Neural cell (in vitro differentiated cells): ENCODE results near the gene BTBD16. TPM values are rescaled to one million over a fixed set of nuclear protein-coding genes. Genes with fewer than 3 reads are reported as not detected.

ENCODE experiments used
- H2AFZ ChIP-seq: fragments of 200-600, 300-800 bp; sonication (generic), shearing (Covaris generic); 2 replicates; pipeline ENCODE4 v1.6.0; 2014; ENCODE audit warnings: low read depth, mild to moderate bottlenecking, antibody characterized with exemption, low read length, moderate library complexity
- H3F3A ChIP-seq: fragments of 200-600 bp; shearing (Covaris generic); 2 replicates; pipeline ENCODE4 v1.6.1; 2016; ENCODE audit warnings: mild to moderate bottlenecking, moderate library complexity, mixed read lengths, antibody characterized with exemption, low read length; ENCODE audit not compliant: insufficient read depth, poor library complexity, severe bottlenecking
- H3K27ac ChIP-seq: fragments of 200-600, 300-800 bp; sonication (generic), shearing (Covaris generic); 2 replicates; pipeline ENCODE4 v1.5.1; 2014; ENCODE audit warnings: mild to moderate bottlenecking, low read length, moderate library complexity
- H3K27me3 ChIP-seq: fragments of 300-800, 200-600 bp; sonication (generic), shearing (Covaris generic); 2 replicates; pipeline ENCODE4 v1.6.0; 2014; ENCODE audit warnings: mild to moderate bottlenecking, low read depth, low read length, moderate library complexity; ENCODE audit not compliant: insufficient read depth
- H3K36me3 ChIP-seq: fragments of 300-800, 200-600 bp; sonication (generic), shearing (Covaris generic); 2 replicates; pipeline ENCODE4 v1.5.1; 2014; ENCODE audit warnings: mild to moderate bottlenecking, antibody characterized with exemption, low read length, moderate library complexity; ENCODE audit not compliant: insufficient read depth
- H3K4me2 ChIP-seq: fragments of 300-800, 200-600 bp; sonication (generic), shearing (Covaris generic); 2 replicates; pipeline ENCODE4 v1.6.0; 2014; ENCODE audit warnings: mild to moderate bottlenecking, low read length
- H3K4me3 ChIP-seq: fragments of 300-800, 200-600 bp; sonication (generic), shearing (Covaris generic); 2 replicates; pipeline ENCODE4 v1.5.1; 2014; ENCODE audit warnings: mild to moderate bottlenecking, low read length, moderate library complexity
- H3K79me2 ChIP-seq: fragments of 200-600 bp; shearing (Covaris generic); replicated peaks from 2 replicates; pipeline ENCODE4 v1.6.0; 2014; ENCODE audit warnings: mild to moderate bottlenecking, low read length, moderate library complexity; ENCODE audit not compliant: insufficient read depth
- H3K9ac ChIP-seq: fragments of 300-800, 200-600 bp; sonication (generic), shearing (Covaris generic); 2 replicates; pipeline ENCODE4 v1.6.1; 2016; ENCODE audit warnings: mild to moderate bottlenecking, low read length, mixed read lengths
- H3K9me2 ChIP-seq: fragments of 200-600 bp; shearing (Covaris generic); 2 replicates; pipeline ENCODE4 v1.6.1; 2016; ENCODE audit warnings: mild to moderate bottlenecking, low read length, mixed read lengths; ENCODE audit not compliant: insufficient read depth
- H3K9me3 ChIP-seq: fragments of 200-600, 300-800 bp; sonication (generic), shearing (Covaris generic); 2 replicates; pipeline ENCODE4 v1.6.1; 2016; ENCODE audit warnings: mild to moderate bottlenecking, mixed run types, low read length, moderate library complexity, mixed read lengths
- H4K20me1 ChIP-seq: fragments of 200-600 bp; shearing (Covaris generic); 2 replicates; pipeline ENCODE4 v1.6.1; 2016; ENCODE audit warnings: mild to moderate bottlenecking, mixed run types; ENCODE audit not compliant: insufficient read depth
- EP300 ChIP-seq: fragments of 450-650 bp; conservative IDR thresholded peaks from 2 replicates; pipeline ENCODE4 v1.6.1; 2014; ENCODE audit warnings: antibody characterized with exemption, mild to moderate bottlenecking, moderate library complexity; ENCODE audit not compliant: poor library complexity, severe bottlenecking
- EZH2 ChIP-seq: fragments of 200-600, 300-800 bp; shearing (Covaris generic), sonication (generic); IDR thresholded peaks from 2 replicates; pipeline ENCODE4 v1.6.1; 2014; ENCODE audit warnings: antibody characterized with exemption, low read length, borderline replicate concordance, mild to moderate bottlenecking; ENCODE audit not compliant: insufficient read depth, poor library complexity, severe bottlenecking
- MXI1 ChIP-seq: fragments of 450-650 bp; conservative IDR thresholded peaks from 2 replicates; pipeline ENCODE4 v1.6.1; 2014; ENCODE audit warnings: antibody characterized with exemption, mild to moderate bottlenecking; ENCODE audit not compliant: poor library complexity, severe bottlenecking
- POLR2AphosphoS5 ChIP-seq: IDR thresholded peaks from 2 replicates; pipeline ENCODE4 v1.6.1; 2012
- RAD21 ChIP-seq: fragments of 450-650 bp; conservative IDR thresholded peaks from 2 replicates; pipeline ENCODE4 v1.6.1; 2014; ENCODE audit warnings: antibody characterized with exemption, mild to moderate bottlenecking, moderate library complexity
- SMC3 ChIP-seq: fragments of 450-650 bp; conservative IDR thresholded peaks from 2 replicates; pipeline ENCODE4 v1.6.1; 2014; ENCODE audit warnings: antibody characterized with exemption, mild to moderate bottlenecking, moderate library complexity; ENCODE audit not compliant: poor library complexity
- TAF1 ChIP-seq: IDR thresholded peaks from 2 replicates; pipeline ENCODE4 v1.6.1; 2012; ENCODE audit warnings: low read depth
- polyA plus RNA-seq: library from polyadenylated mRNA; depleted of rRNA; stranded (reverse); fragments of >200 nt; gene quantifications from 2 replicates; pipeline ENCODE4 v1.2.3, GENCODE V29; 2014
- TF ChIP-seq, protein P1 (sequence below): fragments of 450-650 bp; IDR thresholded peaks from 2 replicates; pipeline ENCODE4 v1.5.1; 2014; ENCODE audit warnings: antibody characterized with exemption, mild to moderate bottlenecking, moderate library complexity; ENCODE audit not compliant: poor library complexity, severe bottlenecking
- TF ChIP-seq, protein P2 (sequence below): IDR thresholded peaks from 2 replicates; pipeline ENCODE4 v1.6.1; 2012; ENCODE audit warnings: borderline replicate concordance

The BTBD16 gene
- polyA plus RNA-seq, 1 donor from 2014 or later: not detected

DNA sequence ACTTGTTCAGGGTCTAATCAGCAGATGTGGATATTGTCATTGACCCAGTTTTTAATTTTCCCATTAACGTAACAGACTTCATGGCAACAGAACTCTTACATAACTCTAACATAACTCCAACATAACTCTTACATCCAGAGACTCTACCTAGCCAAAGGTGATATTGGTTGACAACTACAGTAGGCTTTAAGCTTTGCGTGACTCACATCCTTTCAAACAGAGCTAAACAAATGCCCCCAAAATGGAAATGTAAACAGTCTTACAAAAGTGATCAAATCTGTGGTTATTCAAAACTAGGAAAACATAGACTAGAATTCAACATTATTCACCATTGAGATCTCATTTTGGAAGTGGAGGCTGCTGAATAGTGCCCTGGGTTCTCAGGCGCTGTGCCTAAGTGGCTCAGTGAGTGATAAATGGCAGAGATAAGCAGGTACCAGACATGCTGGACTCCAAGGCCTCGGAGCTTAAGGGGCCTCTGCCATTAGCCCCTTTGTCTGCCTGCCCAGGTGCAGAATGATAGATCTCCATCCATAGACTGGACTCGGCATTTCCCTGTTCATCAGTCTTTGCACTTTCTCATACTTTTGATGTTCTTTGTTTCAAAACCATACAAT, 34.3 kb upstream of the BTBD16 start:
- Histone ChIP-seq H3K4me3 (no peak overlapping the region), H2AFZ (no peak overlapping the region), H3K27me3 (no peaks in the 10 kb centered on the region), H4K20me1 (no peaks in the 10 kb centered on the region), H3K9me3 (no peaks in the 10 kb centered on the region), H3K36me3 (peaks cover 5% of the 10 kb centered on the region), H3K9me2 (no peaks in the 10 kb centered on the region), H3K79me2 (no peaks in the 10 kb centered on the region), H3K9ac (no peak overlapping the region), H3F3A (no peaks in the 10 kb centered on the region), H3K4me2 (no peak overlapping the region), H3K27ac (no peak overlapping the region)
- TF ChIP-seq EP300: no peak
- TF ChIP-seq POLR2AphosphoS5: no peak
- TF ChIP-seq, protein P1, sequence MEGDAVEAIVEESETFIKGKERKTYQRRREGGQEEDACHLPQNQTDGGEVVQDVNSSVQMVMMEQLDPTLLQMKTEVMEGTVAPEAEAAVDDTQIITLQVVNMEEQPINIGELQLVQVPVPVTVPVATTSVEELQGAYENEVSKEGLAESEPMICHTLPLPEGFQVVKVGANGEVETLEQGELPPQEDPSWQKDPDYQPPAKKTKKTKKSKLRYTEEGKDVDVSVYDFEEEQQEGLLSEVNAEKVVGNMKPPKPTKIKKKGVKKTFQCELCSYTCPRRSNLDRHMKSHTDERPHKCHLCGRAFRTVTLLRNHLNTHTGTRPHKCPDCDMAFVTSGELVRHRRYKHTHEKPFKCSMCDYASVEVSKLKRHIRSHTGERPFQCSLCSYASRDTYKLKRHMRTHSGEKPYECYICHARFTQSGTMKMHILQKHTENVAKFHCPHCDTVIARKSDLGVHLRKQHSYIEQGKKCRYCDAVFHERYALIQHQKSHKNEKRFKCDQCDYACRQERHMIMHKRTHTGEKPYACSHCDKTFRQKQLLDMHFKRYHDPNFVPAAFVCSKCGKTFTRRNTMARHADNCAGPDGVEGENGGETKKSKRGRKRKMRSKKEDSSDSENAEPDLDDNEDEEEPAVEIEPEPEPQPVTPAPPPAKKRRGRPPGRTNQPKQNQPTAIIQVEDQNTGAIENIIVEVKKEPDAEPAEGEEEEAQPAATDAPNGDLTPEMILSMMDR: no peak
- no peak for TF ChIP-seq TAF1
- no peak for TF ChIP-seq RAD21
- TF ChIP-seq EZH2: no peak
- no peak for TF ChIP-seq MXI1
- TF ChIP-seq, protein P2, sequence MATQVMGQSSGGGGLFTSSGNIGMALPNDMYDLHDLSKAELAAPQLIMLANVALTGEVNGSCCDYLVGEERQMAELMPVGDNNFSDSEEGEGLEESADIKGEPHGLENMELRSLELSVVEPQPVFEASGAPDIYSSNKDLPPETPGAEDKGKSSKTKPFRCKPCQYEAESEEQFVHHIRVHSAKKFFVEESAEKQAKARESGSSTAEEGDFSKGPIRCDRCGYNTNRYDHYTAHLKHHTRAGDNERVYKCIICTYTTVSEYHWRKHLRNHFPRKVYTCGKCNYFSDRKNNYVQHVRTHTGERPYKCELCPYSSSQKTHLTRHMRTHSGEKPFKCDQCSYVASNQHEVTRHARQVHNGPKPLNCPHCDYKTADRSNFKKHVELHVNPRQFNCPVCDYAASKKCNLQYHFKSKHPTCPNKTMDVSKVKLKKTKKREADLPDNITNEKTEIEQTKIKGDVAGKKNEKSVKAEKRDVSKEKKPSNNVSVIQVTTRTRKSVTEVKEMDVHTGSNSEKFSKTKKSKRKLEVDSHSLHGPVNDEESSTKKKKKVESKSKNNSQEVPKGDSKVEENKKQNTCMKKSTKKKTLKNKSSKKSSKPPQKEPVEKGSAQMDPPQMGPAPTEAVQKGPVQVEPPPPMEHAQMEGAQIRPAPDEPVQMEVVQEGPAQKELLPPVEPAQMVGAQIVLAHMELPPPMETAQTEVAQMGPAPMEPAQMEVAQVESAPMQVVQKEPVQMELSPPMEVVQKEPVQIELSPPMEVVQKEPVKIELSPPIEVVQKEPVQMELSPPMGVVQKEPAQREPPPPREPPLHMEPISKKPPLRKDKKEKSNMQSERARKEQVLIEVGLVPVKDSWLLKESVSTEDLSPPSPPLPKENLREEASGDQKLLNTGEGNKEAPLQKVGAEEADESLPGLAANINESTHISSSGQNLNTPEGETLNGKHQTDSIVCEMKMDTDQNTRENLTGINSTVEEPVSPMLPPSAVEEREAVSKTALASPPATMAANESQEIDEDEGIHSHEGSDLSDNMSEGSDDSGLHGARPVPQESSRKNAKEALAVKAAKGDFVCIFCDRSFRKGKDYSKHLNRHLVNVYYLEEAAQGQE: no peak
- no peak for TF ChIP-seq SMC3

DNA sequence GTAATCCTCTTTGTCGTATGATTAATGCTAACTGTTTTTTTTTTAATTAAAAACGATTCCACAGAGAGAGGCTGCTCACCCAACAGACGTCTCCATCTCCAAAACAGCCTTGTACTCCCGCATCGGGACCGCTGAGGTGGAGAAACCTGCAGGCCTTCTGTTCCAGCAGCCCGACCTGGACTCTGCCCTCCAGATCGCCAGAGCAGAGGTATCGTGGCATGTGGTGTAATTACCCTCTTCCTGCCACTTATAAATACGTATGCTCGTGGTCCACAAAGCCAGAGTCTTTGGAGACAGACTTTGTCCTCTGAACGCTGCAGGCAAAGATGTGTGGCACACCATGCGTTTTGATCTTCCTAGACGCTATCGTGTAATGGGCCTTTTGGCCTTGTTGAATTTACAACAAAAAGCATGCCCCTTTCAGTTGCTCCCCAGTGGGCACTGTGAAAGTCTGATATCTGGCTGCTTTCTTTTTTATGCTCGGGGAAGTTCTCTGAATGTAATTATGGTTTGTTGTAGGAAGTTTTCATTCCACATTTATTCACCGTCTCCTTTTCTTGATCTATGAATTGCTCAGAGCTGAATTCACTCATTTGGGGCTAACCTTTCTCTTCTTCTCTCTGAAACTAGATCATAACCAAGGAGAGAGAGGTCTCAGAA, 33.6 kb upstream of the BTBD16 start:
- Histone ChIP-seq H3K79me2 (no peaks in the 10 kb centered on the region), H3K36me3 (peaks cover 5% of the 10 kb centered on the region), H3K27ac (no peak overlapping the region)

More for the DNA sequence above, 33.6 kb upstream of the BTBD16 start:
- Histone ChIP-seq H4K20me1 (no peaks in the 10 kb centered on the region), H3K9ac (no peak overlapping the region), H3K9me2 (no peaks in the 10 kb centered on the region), H3K4me2 (no peak overlapping the region), H2AFZ (no peak overlapping the region), H3K4me3 (no peak overlapping the region), H3K9me3 (no peaks in the 10 kb centered on the region), H3F3A (no peaks in the 10 kb centered on the region), H3K27me3 (no peaks in the 10 kb centered on the region)
- no peak for TF ChIP-seq TAF1
- TF ChIP-seq EP300: no peak
- no peak for TF ChIP-seq RAD21
- no peak for TF ChIP-seq MXI1
- no peak for TF ChIP-seq SMC3
- no peak for TF ChIP-seq POLR2AphosphoS5
- TF ChIP-seq EZH2: no peak
- TF ChIP-seq, protein P2: no peak
